ENCODE measurements around the gene STAB1.

STAB1 gene

DNA sequence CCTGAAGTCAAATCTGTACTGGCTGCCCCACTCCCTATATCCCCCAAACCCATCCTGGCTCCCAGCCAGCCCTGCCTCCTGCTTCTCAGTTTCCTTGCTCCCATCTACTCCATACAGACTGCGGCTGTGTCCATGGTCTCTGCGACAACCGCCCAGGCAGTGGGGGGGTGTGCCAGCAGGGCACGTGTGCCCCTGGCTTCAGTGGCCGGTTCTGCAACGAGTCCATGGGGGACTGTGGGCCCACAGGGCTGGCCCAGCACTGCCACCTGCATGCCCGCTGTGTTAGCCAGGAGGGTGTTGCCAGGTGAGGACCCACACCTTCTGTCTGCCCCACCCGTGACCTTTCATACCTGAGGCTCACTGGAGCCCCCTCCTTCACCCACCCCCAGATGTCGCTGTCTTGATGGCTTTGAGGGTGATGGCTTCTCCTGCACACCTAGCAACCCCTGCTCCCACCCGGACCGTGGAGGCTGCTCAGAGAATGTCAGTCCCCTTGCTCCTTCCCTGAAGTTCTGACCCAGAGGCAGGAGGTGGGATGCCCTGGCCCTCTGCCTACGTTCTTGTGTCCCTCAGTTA, 14.7 kb downstream of the STAB1 start:
- no peak for DNase-seq (ENCODE audit: low spot score)

DNA sequence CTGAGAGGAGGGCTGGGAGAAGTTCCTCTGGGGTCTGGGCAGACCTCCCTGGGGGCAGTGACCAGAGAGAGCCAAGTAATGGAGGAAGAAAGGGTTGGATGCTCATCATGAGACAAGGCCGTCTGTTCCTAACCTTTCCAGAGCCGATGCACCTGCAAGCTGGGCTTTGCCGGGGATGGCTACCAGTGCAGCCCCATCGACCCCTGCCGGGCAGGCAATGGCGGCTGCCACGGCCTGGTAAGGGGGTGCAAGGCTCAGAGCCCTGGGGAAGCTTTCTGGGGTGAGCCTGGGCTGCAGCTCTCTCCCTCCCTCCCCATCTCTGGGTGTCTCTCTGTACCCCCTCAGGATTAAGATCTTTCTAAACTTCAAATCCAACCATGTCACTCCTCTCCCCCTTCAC, 16.4 kb downstream of the STAB1 start:
- no peak for DNase-seq (ENCODE audit: low spot score)

DNA sequence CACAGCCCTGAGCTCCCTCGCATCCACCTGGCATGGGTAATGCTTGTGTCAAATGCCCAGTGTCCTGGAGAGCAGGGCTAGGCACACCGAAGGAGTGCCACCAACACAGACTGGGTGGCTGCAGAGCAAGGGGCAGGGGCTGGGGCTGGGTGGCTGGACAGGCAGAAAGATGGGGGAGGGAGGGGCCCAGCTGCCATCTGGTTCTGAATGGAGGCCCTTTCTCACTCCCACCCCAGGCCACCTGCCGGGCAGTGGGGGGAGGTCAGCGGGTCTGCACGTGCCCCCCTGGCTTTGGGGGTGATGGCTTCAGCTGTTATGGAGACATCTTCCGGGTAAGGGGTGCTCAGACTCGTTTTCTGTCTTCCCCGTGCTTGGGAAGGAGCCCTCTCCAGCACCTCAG, 17.0 kb downstream of the STAB1 start:
- DNase-seq (ENCODE audit: low spot score), result no peak

DNA sequence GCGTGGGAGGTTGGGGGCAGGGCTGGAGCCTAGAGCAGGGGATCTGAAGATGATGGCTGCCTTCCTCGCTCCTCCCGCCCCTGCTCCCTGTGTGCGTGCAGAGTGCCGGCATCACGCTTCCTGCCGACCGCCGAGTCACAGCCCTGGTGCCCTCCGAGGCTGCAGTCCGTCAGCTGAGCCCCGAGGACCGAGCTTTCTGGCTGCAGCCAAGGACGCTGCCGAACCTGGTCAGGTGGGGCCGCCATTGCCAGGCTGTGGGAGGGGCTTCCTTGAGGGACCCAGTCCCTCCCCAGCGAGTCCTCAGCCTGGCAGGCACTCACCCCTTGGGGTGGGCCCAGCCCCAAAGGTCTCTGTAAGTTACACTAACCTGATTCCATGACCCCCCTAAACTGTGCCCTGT, 17.6 kb downstream of the STAB1 start:
- DNase-seq (ENCODE audit: low spot score), result no peak

DNA sequence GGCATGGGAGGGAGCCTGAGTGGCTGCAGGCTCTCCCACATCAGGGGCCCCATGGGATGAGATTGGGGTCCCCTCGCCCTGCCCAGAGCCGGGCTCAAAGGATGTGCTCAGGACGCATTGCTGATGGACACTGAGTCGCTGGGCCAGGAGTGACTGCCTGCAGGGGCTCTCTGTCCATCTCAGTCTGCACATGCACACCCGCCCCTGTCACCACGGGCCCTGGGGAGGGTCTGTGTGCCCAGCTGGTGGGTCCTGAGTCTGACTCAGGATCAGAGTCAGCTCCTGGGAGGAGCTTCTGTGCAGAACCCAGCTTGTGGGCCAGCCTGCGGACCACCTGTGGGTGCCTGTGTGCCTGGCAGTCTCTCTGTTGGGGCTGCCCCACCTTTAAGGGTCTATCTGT, 18.1 kb downstream of the STAB1 start:
- DNase-seq (ENCODE audit: low spot score), result no peak

DNA sequence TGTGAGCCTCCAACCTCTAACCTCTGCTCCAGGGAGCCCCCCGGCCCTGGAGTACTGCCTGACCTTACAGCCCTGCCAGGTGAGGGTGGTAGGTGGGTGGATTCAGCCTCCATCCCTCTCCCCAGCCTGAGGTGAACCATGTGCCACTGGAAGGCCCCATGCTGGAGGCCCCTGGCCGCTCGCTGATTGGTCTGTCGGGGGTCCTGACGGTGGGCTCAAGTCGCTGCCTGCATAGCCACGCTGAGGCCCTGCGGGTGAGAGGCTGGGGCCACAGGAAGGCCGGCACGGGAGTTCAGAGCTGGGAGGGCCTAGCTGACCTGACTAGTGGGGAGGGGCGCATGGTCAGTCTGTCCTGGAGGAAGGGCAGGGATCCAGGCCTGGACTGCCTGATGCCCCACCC, 19.4 kb downstream of the STAB1 start:
- DNase-seq (ENCODE audit: low spot score), result no peak

DNA sequence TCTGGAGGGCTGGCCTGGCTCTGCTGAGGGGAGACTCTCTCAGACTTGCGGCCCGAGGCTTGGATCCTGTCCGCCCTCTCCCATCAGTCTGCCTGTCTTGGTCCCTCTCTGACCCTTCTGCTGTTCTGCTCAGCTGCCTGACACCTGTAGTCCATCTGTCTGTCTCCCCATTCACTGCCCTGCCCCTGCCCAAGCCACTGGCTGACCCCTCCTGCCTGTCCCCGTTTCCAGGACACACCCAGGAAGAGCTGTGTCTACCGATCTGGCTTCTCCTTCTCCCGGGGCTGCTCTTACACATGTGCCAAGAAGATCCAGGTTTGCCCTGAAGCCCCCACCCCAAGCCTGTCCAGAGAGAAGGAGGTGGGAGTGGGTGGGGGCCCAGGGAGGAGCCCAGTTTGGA, 20.1 kb downstream of the STAB1 start:
- no peak for DNase-seq (ENCODE audit: low spot score)

DNA sequence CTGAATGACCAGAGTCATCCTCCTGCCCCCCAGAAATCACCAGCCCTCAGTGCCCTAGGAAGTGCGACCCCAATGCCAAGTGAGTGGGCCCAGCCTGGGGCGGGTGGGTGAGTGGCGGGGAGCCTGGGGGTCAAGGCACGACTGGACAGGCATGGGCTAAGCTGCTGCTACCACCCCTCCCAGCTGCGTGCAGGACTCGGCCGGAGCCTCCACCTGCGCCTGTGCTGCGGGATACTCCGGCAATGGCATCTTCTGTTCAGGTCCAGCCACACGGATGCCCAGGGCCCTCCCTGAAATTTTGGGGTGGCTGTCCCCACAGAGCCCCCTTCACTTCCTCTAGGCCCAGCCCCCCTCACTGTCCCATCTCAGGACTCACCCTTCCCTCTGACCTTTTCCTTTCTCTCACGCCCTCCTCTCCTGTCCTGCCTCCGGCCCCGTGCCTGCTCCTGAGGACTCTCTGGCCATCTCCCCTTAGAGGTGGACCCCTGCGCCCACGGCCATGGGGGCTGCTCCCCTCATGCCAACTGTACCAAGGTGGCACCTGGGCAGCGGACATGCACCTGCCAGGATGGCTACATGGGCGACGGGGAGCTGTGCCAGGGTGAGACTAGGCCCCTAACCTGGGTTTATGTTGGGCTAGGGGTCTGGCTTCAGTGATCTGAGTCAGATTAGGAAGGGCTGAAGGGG, 21.5 kb downstream of the STAB1 start:
- DNase-seq (ENCODE audit: low spot score), result no peak

DNA sequence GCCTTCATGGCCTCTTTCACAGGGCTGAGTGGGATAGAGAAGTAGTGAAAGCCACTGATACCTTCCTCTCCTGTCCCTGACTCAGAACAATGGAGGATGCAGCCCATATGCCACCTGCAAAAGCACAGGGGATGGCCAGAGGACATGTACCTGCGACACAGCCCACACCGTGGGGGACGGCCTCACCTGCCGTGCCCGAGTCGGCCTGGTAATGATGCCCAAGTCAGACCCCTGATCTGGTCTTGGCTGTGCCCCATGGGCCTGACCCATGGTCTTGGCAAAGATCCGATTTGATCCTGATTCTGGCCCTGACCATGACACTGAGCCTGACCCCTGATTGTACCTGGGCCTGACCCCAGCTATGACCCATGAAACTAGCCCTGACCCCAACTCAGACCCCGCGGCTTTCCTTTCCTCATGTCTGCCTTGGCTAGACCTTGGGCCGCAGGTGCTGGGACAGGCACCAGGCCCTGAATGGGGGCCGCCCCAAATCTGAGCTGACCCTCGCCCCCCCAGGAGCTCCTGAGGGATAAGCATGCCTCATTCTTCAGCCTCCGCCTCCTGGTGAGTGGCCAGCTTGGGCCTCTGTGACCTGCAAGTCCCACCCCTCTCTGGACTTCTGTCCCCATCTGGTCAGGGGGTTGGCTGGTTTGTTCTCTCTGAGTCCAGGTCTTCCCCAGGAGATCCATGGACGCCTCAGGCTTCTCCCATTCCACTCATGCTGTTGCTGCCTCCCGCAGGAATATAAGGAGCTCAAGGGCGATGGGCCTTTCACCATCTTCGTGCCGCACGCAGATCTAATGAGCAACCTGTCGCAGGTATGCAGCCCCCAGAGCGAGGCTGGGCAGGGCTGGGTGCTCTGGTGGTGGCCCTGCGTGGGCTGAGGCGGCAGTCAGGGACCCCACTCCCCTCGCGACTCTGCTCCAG, 22.9 kb downstream of the STAB1 start:
- DNase-seq (ENCODE audit: low spot score), result no peak

DNA sequence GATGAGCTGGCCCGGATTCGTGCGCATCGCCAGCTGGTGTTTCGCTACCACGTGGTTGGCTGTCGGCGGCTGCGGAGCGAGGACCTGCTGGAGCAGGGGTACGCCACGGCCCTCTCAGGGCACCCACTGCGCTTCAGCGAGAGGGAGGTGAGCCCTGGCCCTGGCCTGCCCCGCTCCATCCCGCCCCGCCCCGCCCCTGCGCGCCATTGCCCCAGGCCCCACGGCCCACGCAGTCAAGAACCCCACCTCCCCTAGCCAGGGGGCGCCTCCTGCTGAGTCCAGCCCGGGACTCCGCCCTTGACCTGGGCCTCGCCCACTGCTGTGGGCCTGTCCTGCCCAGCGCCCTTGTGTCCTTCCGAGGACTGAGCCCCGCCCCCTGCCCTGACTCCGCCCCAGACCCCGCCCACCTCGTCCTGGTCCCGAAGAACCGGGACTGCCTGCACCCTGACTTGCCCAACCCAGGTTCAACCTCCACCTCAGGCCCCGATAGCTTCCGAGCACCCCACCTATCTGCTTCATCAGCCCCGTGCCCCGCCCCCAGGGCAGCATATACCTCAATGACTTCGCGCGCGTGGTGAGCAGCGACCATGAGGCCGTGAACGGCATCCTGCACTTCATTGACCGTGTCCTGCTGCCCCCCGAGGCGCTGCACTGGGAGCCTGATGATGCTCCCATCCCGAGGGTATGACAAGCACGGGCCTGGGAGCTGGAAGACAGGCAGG, 23.7 kb downstream of the STAB1 start:
- DNase-seq (ENCODE audit: low spot score), result no peak

DNA sequence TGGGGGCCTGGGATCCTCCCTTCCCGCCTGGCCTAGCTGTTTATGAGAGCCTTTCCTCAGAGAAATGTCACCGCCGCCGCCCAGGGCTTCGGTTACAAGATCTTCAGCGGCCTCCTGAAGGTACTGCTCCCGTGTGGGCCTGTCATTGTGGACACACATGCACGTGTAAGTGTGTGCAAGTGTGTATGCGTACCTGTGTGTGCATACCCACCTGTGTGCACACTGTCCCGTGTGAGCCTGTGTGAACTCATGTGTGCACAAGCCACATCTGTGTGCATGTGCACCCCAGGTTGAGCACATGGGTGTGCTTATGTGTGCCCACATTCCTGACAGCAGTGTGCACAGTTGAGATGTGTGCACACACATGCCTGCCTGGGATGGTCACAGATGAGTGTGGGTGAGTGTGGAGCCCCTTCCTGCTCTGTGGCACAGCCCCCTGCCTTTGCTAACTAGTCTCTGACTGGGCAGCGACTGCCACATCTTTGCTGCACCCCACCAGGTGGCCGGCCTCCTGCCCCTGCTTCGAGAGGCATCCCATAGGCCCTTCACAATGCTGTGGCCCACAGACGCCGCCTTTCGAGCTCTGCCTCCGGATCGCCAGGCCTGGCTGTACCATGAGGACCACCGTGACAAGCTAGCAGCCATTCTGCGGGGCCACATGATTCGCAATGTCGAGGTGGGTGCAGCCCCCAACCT, 24.5 kb downstream of the STAB1 start:
- DNase-seq (ENCODE audit: low spot score), result no peak

DNA sequence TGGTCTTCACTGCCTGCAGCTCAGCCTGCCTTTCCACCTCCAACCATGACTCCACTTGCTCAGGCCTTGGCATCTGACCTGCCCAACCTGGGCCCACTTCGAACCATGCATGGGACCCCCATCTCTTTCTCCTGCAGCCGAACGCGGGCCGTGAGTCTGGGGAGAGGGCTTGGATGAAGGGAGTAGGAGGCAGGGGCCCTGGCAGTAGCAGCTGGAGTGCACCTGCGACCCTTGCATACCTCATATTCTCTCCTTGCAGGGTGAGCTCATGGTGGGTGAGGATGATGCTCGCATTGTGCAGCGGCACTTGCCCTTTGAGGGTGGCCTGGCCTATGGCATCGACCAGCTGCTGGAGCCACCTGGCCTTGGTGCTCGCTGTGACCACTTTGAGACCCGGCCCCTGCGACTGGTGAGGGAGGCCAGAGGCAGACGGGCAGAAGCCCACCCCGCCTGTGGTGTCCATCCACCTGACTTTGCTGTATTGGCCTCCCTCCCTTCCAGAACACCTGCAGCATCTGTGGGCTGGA, 25.1 kb downstream of the STAB1 start:
- DNase-seq (ENCODE audit: low spot score), result no peak

DNA sequence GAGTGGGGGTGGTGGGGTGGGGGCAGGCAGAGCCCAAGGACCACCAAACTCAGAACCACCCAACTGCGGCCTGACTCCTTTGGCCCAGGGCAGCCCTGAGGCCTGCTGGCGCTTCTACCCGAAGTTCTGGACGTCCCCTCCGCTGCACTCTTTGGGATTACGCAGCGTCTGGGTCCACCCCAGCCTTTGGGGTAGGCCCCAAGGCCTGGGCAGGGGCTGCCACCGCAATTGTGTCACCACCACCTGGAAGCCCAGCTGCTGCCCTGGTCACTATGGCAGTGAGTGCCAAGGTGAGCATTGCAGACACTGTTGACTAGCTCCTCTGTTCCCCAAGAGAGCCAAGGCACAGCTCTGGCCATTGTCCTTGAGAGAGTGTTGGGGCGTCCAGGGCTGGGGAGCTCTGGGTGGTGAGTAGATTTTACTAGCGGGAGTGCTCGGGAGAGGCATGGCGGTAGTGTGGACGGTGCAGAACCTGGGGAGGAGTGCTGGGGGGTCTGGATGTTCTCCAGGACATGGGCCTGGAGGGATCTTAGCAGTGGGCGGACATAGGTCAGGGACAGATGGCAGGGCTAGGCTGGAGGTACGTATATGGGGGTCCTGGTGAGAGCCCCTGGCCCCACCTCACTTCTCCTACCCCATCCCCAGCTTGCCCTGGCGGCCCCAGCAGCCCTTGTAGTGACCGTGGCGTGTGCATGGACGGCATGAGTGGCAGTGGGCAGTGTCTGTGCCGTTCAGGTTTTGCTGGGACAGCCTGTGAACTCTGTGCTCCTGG, 25.8 kb downstream of the STAB1 start:
- no peak for DNase-seq (ENCODE audit: low spot score)

DNA sequence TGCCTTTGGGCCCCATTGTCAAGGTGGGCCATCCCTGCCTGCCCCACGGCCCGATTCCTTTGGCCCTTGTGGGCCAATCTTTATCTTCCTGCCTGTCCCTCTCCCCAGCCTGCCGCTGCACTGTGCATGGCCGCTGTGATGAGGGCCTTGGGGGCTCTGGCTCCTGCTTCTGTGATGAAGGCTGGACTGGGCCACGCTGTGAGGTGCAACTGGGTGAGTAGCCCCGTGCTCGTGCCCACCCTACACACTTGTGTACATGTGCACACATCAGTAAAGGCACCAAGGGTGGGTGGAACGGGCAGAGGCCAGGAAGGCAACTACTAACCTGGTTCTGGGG, 26.3 kb downstream of the STAB1 start:
- DNase-seq (ENCODE audit: low spot score), result no peak

DNA sequence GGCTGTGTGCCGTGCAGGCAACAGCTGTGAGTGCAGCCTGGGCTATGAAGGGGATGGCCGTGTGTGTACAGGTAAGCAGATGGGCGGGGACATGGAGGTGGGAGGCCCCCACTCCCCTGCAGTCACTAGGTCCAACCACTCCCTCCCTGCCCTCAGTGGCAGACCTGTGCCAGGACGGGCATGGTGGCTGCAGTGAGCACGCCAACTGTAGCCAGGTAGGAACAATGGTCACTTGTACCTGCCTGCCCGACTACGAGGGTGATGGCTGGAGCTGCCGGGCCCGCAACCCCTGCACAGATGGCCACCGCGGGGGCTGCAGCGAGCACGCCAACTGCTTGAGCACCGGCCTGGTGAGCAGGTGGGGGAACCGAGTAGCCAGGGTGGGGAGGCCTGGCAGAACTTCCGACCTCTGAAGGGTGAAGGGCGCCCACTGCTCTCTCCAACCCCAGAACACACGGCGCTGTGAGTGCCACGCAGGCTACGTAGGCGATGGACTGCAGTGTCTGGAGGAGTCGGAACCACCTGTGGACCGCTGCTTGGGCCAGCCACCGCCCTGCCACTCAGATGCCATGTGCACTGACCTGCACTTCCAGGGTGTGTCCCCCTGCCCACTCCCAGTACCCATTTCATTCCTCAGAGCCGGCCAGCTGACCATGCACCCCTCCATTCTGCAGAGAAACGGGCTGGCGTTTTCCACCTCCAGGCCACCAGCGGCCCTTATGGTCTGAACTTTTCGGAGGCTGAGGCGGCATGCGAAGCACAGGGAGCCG, 26.9 kb downstream of the STAB1 start:
- DNase-seq (ENCODE audit: low spot score), result no peak

DNA sequence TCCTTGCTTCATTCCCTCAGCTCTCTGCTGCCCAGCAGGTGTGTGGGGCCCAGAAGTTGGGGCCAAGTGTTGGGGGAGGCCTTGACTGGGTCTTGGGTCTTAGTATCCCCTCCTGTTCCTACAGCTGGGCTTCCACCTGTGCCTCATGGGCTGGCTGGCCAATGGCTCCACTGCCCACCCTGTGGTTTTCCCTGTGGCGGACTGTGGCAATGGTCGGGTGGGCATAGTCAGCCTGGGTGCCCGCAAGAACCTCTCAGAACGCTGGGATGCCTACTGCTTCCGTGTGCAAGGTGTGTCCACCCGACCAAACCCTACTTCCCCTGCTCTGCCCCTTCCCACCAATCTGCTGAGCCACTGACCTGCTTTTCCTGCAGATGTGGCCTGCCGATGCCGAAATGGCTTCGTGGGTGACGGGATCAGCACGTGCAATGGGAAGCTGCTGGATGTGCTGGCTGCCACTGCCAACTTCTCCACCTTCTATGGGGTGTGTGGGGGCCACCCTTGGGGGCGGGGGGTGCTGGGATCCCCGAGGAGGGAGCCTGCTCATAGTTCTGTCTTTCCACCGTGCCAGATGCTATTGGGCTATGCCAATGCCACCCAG, 27.6 kb downstream of the STAB1 start:
- no peak for DNase-seq (ENCODE audit: low spot score)

DNA sequence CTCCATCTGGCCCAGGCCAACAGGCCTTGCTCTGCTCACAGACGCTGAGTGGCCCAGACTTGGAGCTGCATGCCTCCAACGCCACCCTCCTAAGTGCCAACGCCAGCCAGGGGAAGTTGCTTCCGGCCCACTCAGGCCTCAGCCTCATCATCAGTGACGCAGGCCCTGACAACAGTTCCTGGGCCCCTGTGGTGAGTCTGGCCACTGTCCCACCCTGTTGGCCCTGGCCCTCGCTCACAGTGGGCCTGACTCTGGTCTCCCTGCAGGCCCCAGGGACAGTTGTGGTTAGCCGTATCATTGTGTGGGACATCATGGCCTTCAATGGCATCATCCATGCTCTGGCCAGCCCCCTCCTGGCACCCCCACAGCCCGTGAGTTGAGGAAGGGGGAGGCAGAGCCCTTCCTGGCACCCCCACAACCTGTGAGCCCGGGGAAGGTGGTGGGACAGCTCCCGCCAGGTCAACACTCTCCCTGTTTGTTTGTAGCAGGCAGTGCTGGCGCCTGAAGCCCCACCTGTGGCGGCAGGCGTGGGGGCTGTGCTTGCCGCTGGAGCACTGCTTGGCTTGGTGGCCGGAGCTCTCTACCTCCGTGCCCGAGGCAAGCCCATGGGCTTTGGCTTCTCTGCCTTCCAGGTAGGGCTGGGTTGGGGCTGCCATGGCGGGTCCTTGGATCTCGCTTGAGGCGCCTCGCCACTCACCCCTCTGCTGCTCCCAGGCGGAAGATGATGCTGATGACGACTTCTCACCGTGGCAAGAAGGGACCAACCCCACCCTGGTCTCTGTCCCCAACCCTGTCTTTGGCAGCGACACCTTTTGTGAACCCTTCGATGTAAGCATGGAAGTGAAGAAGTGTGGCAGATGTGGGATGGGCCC, 28.5 kb downstream of the STAB1 start:
- DNase-seq (ENCODE audit: low spot score), result no peak

DNA sequence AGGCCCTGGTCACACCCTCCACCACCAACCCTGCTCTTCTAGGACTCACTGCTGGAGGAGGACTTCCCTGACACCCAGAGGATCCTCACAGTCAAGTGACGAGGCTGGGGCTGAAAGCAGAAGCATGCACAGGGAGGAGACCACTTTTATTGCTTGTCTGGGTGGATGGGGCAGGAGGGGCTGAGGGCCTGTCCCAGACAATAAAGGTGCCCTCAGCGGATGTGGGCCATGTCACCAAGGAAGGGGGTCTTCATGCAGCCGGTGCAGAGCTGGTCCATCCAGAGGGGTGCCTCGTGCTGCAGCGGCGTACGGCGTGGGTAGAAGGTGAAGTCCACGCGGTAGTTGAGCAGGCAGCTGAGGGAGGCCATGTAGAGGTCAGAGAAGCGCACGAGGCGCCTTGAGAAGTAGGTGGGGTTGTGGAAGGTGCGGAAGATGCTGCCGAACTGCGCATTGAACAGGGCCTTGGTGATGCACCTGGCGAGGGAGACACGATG, 29.2 kb downstream of the STAB1 start:
- DNase-seq (ENCODE audit: low spot score), result no peak

Data from NAMALWA (cell line).